ENCODE measurements around the gene SKA2. TPM values are rescaled to one million over a fixed set of nuclear protein-coding genes. Genes with fewer than 3 reads are reported as not detected.

The SKA2 gene
- total RNA-seq, 1 experiment from 2014 or later, result 119 TPM

- peak within 1 kb of the TSS; percentile 90 for H3K4me3 ChIP-seq (ENCODE audit: low read depth, low read length)
- H3K27ac Mint-ChIP-seq (ENCODE audit: unreplicated experiment), result peak within 1 kb of the TSS; percentile 96
- peaks cover 6% of the 10 kb centered on the region; the same call in 1 of the 2 replicates for H3K4me1 ChIP-seq
- no peaks in the 10 kb centered on the region; the same call in 1 of the 2 replicates for H3K36me3 ChIP-seq (ENCODE audit: control insufficient read depth, insufficient read depth, low read length)
- no peaks in the 10 kb centered on the region for H3K9me3 Mint-ChIP-seq (ENCODE audit: unreplicated experiment)
- peak within 1 kb of the TSS; percentile 98 for H3K4me3 Mint-ChIP-seq (ENCODE audit: unreplicated experiment)
- ChIA-PET POLR2A (interaction anchor here (0.5 to 2.6 kb wide), 9 partner anchors 12 to 588 kb away, joined by 3 to 38 read pairs (median 5); partner anchors contain the start of genes PRR11 and SKA2), CTCF (interaction anchor here (1.0 to 1.1 kb wide), 2 partner anchors 41 to 48 kb away, joined by 4 read pairs; partner anchors contain the start of genes PRR11 and SKA2)
- H3K27me3 ChIP-seq (replicated peaks; ENCODE audit: control insufficient read depth, insufficient read depth, low read length), result no peaks in the 10 kb centered on the region
- peaks cover 74% of the 10 kb centered on the region for H3K36me3 Mint-ChIP-seq (ENCODE audit: insufficient read depth, unreplicated experiment)
- H3K4me1 Mint-ChIP-seq (ENCODE audit: low read depth, unreplicated experiment), result peaks cover 9% of the 10 kb centered on the region
- intact Hi-C loops (cut with micrococcal nuclease; ENCODE audit: unreplicated experiment), result loop anchor here (1.0 to 5.0 kb wide), 3 partner anchors 44 to 589 kb away; partner anchors contain the start of genes PRR11 and SKA2
- TF ChIP-seq CTCF (IDR thresholded peaks at IDR 0.05; ENCODE audit: insufficient read depth in 1 of 2, low read depth in 1 of 2, low read length in 1 of 2, severe bottlenecking in 1 of 2, unreplicated experiment in 1 of 2), result peak in 1 of 2 experiments; percentile 13
- DNase-seq, result peak; percentile 99 to 100
- H3K9me3 ChIP-seq, result no peaks in the 10 kb centered on the region
- H3K27me3 Mint-ChIP-seq (ENCODE audit: insufficient read depth, unreplicated experiment), result no peaks in the 10 kb centered on the region
- BruUV-seq (replicated peaks), result no TSS peak
These were observed 48.3 kb downstream of the SKA2 start, which contains the start of gene TRIM37 for GRCh38 chr17:59106463-59107305. Gene TRIM37, minus strand, starts transcription at chr17:59106880. Its CDS starts 419 bp downstream, at chr17:59106461.

GRCh38 chr17:59105852-59106462 lies 49.0 kb downstream of the SKA2 start:
- intact Hi-C loops (cut with micrococcal nuclease; ENCODE audit: unreplicated experiment), result loop anchor here (1.0 to 5.0 kb wide), 2 partner anchors 44 to 589 kb away; no protein-coding TSS in a partner anchor
- Mint-ChIP-seq H3K4me1 (ENCODE audit: low read depth, unreplicated experiment) (peaks cover 9% of the 10 kb centered on the region), H3K27ac (ENCODE audit: unreplicated experiment) (peak overlapping the region; percentile 96), H3K27me3 (ENCODE audit: insufficient read depth, unreplicated experiment) (no peaks in the 10 kb centered on the region), H3K4me3 (ENCODE audit: unreplicated experiment) (peak overlapping the region; percentile 98), H3K9me3 (ENCODE audit: unreplicated experiment) (no peaks in the 10 kb centered on the region), H3K36me3 (ENCODE audit: insufficient read depth, unreplicated experiment) (peaks cover 73% of the 10 kb centered on the region)
- TF ChIP-seq CTCF (IDR thresholded peaks at IDR 0.05; ENCODE audit: insufficient read depth in 1 of 2, low read depth in 1 of 2, low read length in 1 of 2, severe bottlenecking in 1 of 2, unreplicated experiment in 1 of 2), result no peak
- peak in 1 of 2 experiments; percentile 55 for DNase-seq
- peak overlapping the region; percentile 90 for H3K4me3 ChIP-seq (ENCODE audit: low read depth, low read length)
- H3K4me1 ChIP-seq, result peaks cover 6% of the 10 kb centered on the region; the same call in 1 of the 2 replicates
- ChIA-PET CTCF (no interaction called here), POLR2A (interaction anchor here (0.5 to 2.6 kb wide), 6 partner anchors 11 to 474 kb away, joined by 3 to 38 read pairs (median 6); partner anchors contain the start of genes PRR11 and SKA2)
- no TSS peak for BruUV-seq (replicated peaks)
- H3K27me3 ChIP-seq (replicated peaks; ENCODE audit: control insufficient read depth, insufficient read depth, low read length), result no peaks in the 10 kb centered on the region
- H3K9me3 ChIP-seq, result no peaks in the 10 kb centered on the region
- H3K36me3 ChIP-seq (ENCODE audit: control insufficient read depth, insufficient read depth, low read length), result no peaks in the 10 kb centered on the region; the same call in 1 of the 2 replicates

- Histone ChIP-seq H3K27me3 (replicated peaks; ENCODE audit: control insufficient read depth, insufficient read depth, low read length) (no peaks in the 10 kb centered on the region), H3K4me1 (peaks cover 6% of the 10 kb centered on the region; the same call in 1 of the 2 replicates), H3K36me3 (ENCODE audit: control insufficient read depth, insufficient read depth, low read length) (no peaks in the 10 kb centered on the region), H3K4me3 (ENCODE audit: low read depth, low read length) (no peak overlapping the region), H3K9me3 (no peaks in the 10 kb centered on the region)
- Mint-ChIP-seq H3K36me3 (ENCODE audit: insufficient read depth, unreplicated experiment) (peaks cover 64% of the 10 kb centered on the region), H3K27ac (ENCODE audit: unreplicated experiment) (no peak overlapping the region), H3K9me3 (ENCODE audit: unreplicated experiment) (no peaks in the 10 kb centered on the region), H3K27me3 (ENCODE audit: insufficient read depth, unreplicated experiment) (no peaks in the 10 kb centered on the region), H3K4me3 (ENCODE audit: unreplicated experiment) (no peak overlapping the region), H3K4me1 (ENCODE audit: low read depth, unreplicated experiment) (no peaks in the 10 kb centered on the region)
- BruUV-seq (replicated peaks), result no TSS peak
- no peak for DNase-seq
- intact Hi-C loops (cut with micrococcal nuclease; ENCODE audit: unreplicated experiment), result no loop called here
- CTCF ChIA-PET, result no interaction called here
- TF ChIP-seq CTCF (IDR thresholded peaks at IDR 0.05; ENCODE audit: insufficient read depth in 1 of 2, low read depth in 1 of 2, low read length in 1 of 2, severe bottlenecking in 1 of 2, unreplicated experiment in 1 of 2), result no peak
- POLR2A ChIA-PET, result no interaction called here
These were observed 53.8 kb downstream of the SKA2 start for GRCh38 chr17:59101178-59101577.

Data from Caco-2 (cell line).